ENCODE results near the gene ZNF451.

ZNF451 gene

GRCh38 chr6:57097596-57097995 lies 7.6 kb downstream of the ZNF451 start:
- Histone ChIP-seq H3K9ac (ENCODE audit: low read depth, low read length, poor library complexity) (no peak overlapping the region), H3K36me3 (replicated peaks in 1 of 2; ENCODE audit: control insufficient read depth in 2 of 2, insufficient read depth in 2 of 2, low read length in 2 of 2) (peaks cover 20 to 97% of the 10 kb centered on the region in 2 donors)

GRCh38 chr6:57102976-57103375 lies 13.0 kb downstream of the ZNF451 start:
- H3K27ac ChIP-seq (replicated peaks; ENCODE audit: low read length): no peak overlapping the region
- no peak overlapping the region for H3K4me3 ChIP-seq (ENCODE audit: low read length in 2 of 2)
- H4K8ac ChIP-seq (ENCODE audit: low read depth, low read length): no peak overlapping the region
- H2BK15ac ChIP-seq (ENCODE audit: low read length): no peak overlapping the region
- no peaks in the 10 kb centered on the region for H3K27me3 ChIP-seq (ENCODE audit: control insufficient read depth in 3 of 3, insufficient read depth in 3 of 3, low read depth in 1 of 3, low read length in 3 of 3)
- no peak overlapping the region for H4K91ac ChIP-seq (ENCODE audit: low read depth, low read length, poor library complexity)
- H2BK12ac ChIP-seq (ENCODE audit: low read length): no peak overlapping the region
- H2BK5ac ChIP-seq (ENCODE audit: low read length): no peak overlapping the region
- no peak overlapping the region for H2BK120ac ChIP-seq (ENCODE audit: low read depth, low read length)
- no peaks in the 10 kb centered on the region for H3K79me1 ChIP-seq (ENCODE audit: low read depth, low read length)
- peaks cover 0 to 19% of the 10 kb centered on the region in 2 donors for H3K9me3 ChIP-seq (replicated peaks in 1 of 2; ENCODE audit: control insufficient read depth in 2 of 2, insufficient read depth in 1 of 2, low read depth in 1 of 2, low read length in 2 of 2)
- H3K36me3 ChIP-seq (replicated peaks in 1 of 2; ENCODE audit: control insufficient read depth in 2 of 2, insufficient read depth in 2 of 2, low read length in 2 of 2): peaks cover 28 to 99% of the 10 kb centered on the region in 2 donors
- no peak overlapping the region for H3K14ac ChIP-seq (ENCODE audit: low read length)
- no peak for DNase-seq (ENCODE audit: low spot score)
- no peaks in the 10 kb centered on the region for H3K4me1 ChIP-seq (ENCODE audit: control insufficient read depth in 2 of 2, insufficient read depth in 1 of 2, low read depth in 1 of 2, low read length in 2 of 2)
- H3K4ac ChIP-seq (ENCODE audit: low read length): no peak overlapping the region
- H2AFZ ChIP-seq (ENCODE audit: low read length): no peak overlapping the region
- H3K23ac ChIP-seq (ENCODE audit: low read depth, low read length, poor library complexity): no peak overlapping the region
- no peak overlapping the region for H3K4me2 ChIP-seq (ENCODE audit: insufficient read depth, low read length, poor library complexity, severe bottlenecking)
- WGBS, 2 donors (ENCODE audit: extremely low coverage in 2 of 2, insufficient read length in 2 of 2, insufficient replicate concordance in 1 of 2): no CpG with 5 or more reads among the region's 3 CpGs
- H3K18ac ChIP-seq (ENCODE audit: low read length): no peak overlapping the region
- H3K9ac ChIP-seq (ENCODE audit: low read depth, low read length, poor library complexity): no peak overlapping the region
- no peak overlapping the region for H2AK5ac ChIP-seq (ENCODE audit: low read depth, low read length)

More at GRCh38 chr6:57097596-57097995, 7.6 kb downstream of the ZNF451 start:
- Histone ChIP-seq H3K14ac (ENCODE audit: low read length) (no peak overlapping the region), H2AK5ac (ENCODE audit: low read depth, low read length) (no peak overlapping the region), H3K18ac (ENCODE audit: low read length) (no peak overlapping the region), H3K4ac (ENCODE audit: low read length) (no peak overlapping the region), H2AFZ (ENCODE audit: low read length) (no peak overlapping the region), H3K4me2 (ENCODE audit: insufficient read depth, low read length, poor library complexity, severe bottlenecking) (no peak overlapping the region), H4K91ac (ENCODE audit: low read depth, low read length, poor library complexity) (no peak overlapping the region), H3K79me1 (ENCODE audit: low read depth, low read length) (no peaks in the 10 kb centered on the region), H2BK5ac (ENCODE audit: low read length) (no peak overlapping the region), H3K23ac (ENCODE audit: low read depth, low read length, poor library complexity) (no peak overlapping the region), H2BK120ac (ENCODE audit: low read depth, low read length) (no peak overlapping the region), H2BK12ac (ENCODE audit: low read length) (no peak overlapping the region), H3K4me3 (ENCODE audit: low read length in 2 of 2) (no peak overlapping the region), H3K9me3 (replicated peaks in 1 of 2; ENCODE audit: control insufficient read depth in 2 of 2, insufficient read depth in 1 of 2, low read depth in 1 of 2, low read length in 2 of 2) (peaks cover 0 to 19% of the 10 kb centered on the region in 2 donors), H2BK15ac (ENCODE audit: low read length) (no peak overlapping the region), H4K8ac (ENCODE audit: low read depth, low read length) (no peak overlapping the region), H3K27ac (replicated peaks; ENCODE audit: low read length) (no peak overlapping the region), H3K27me3 (ENCODE audit: control insufficient read depth in 3 of 3, insufficient read depth in 3 of 3, low read depth in 1 of 3, low read length in 3 of 3) (no peaks in the 10 kb centered on the region), H3K4me1 (ENCODE audit: control insufficient read depth in 2 of 2, insufficient read depth in 1 of 2, low read depth in 1 of 2, low read length in 2 of 2) (peaks cover 0 to 3% of the 10 kb centered on the region in 2 donors)
- no peak for DNase-seq (ENCODE audit: low spot score)
- WGBS, 2 donors (ENCODE audit: extremely low coverage in 2 of 2, insufficient read length in 2 of 2, insufficient replicate concordance in 1 of 2): no CpG with 5 or more reads among the region's 1 CpG

- no CpG with 5 or more reads among the region's 5 CpGs for WGBS, 2 donors (ENCODE audit: extremely low coverage in 2 of 2, insufficient read length in 2 of 2, insufficient replicate concordance in 1 of 2)
- Histone ChIP-seq H2BK120ac (ENCODE audit: low read depth, low read length) (no peak overlapping the region), H3K23ac (ENCODE audit: low read depth, low read length, poor library complexity) (no peak overlapping the region), H3K27me3 (ENCODE audit: control insufficient read depth in 3 of 3, insufficient read depth in 3 of 3, low read depth in 1 of 3, low read length in 3 of 3) (no peaks in the 10 kb centered on the region), H3K36me3 (replicated peaks in 1 of 2; ENCODE audit: control insufficient read depth in 2 of 2, insufficient read depth in 2 of 2, low read length in 2 of 2) (peaks cover 26 to 99% of the 10 kb centered on the region in 2 donors), H3K4me3 (ENCODE audit: low read length in 2 of 2) (no peak overlapping the region), H3K4ac (ENCODE audit: low read length) (no peak overlapping the region), H4K91ac (ENCODE audit: low read depth, low read length, poor library complexity) (no peak overlapping the region), H4K8ac (ENCODE audit: low read depth, low read length) (no peak overlapping the region), H3K14ac (ENCODE audit: low read length) (no peak overlapping the region), H3K9me3 (replicated peaks in 1 of 2; ENCODE audit: control insufficient read depth in 2 of 2, insufficient read depth in 1 of 2, low read depth in 1 of 2, low read length in 2 of 2) (peaks cover 0 to 18% of the 10 kb centered on the region in 2 donors), H3K9ac (ENCODE audit: low read depth, low read length, poor library complexity) (no peak overlapping the region), H3K18ac (ENCODE audit: low read length) (no peak overlapping the region), H2BK12ac (ENCODE audit: low read length) (no peak overlapping the region), H3K79me1 (ENCODE audit: low read depth, low read length) (no peaks in the 10 kb centered on the region), H2AFZ (ENCODE audit: low read length) (no peak overlapping the region), H2AK5ac (ENCODE audit: low read depth, low read length) (no peak overlapping the region), H2BK15ac (ENCODE audit: low read length) (no peak overlapping the region), H2BK5ac (ENCODE audit: low read length) (no peak overlapping the region), H3K4me1 (ENCODE audit: control insufficient read depth in 2 of 2, insufficient read depth in 1 of 2, low read depth in 1 of 2, low read length in 2 of 2) (no peaks in the 10 kb centered on the region), H3K4me2 (ENCODE audit: insufficient read depth, low read length, poor library complexity, severe bottlenecking) (no peak overlapping the region), H3K27ac (replicated peaks; ENCODE audit: low read length) (no peak overlapping the region)
- DNase-seq (ENCODE audit: low spot score): no peak
Measured at GRCh38 chr6:57104336-57104735, 14.3 kb downstream of the ZNF451 start.

GRCh38 chr6:57106990-57107389 lies 17.0 kb downstream of the ZNF451 start:
- Histone ChIP-seq H2BK5ac (ENCODE audit: low read length) (no peak overlapping the region), H4K91ac (ENCODE audit: low read depth, low read length, poor library complexity) (no peak overlapping the region), H3K9ac (ENCODE audit: low read depth, low read length, poor library complexity) (no peak overlapping the region), H2BK15ac (ENCODE audit: low read length) (no peak overlapping the region), H2AFZ (ENCODE audit: low read length) (no peak overlapping the region), H3K4ac (ENCODE audit: low read length) (no peak overlapping the region), H3K79me1 (ENCODE audit: low read depth, low read length) (no peaks in the 10 kb centered on the region), H3K23ac (ENCODE audit: low read depth, low read length, poor library complexity) (no peak overlapping the region), H3K18ac (ENCODE audit: low read length) (no peak overlapping the region), H3K27ac (replicated peaks; ENCODE audit: low read length) (no peak overlapping the region), H3K36me3 (replicated peaks in 1 of 2; ENCODE audit: control insufficient read depth in 2 of 2, insufficient read depth in 2 of 2, low read length in 2 of 2) (peaks cover 10 to 82% of the 10 kb centered on the region in 2 donors), H3K27me3 (ENCODE audit: control insufficient read depth in 3 of 3, insufficient read depth in 3 of 3, low read depth in 1 of 3, low read length in 3 of 3) (no peaks in the 10 kb centered on the region), H3K14ac (ENCODE audit: low read length) (no peak overlapping the region), H3K4me1 (ENCODE audit: control insufficient read depth in 2 of 2, insufficient read depth in 1 of 2, low read depth in 1 of 2, low read length in 2 of 2) (no peaks in the 10 kb centered on the region), H3K9me3 (replicated peaks in 1 of 2; ENCODE audit: control insufficient read depth in 2 of 2, insufficient read depth in 1 of 2, low read depth in 1 of 2, low read length in 2 of 2) (peaks cover 0 to 2% of the 10 kb centered on the region in 2 donors), H2BK12ac (ENCODE audit: low read length) (no peak overlapping the region), H4K8ac (ENCODE audit: low read depth, low read length) (no peak overlapping the region), H2BK120ac (ENCODE audit: low read depth, low read length) (no peak overlapping the region), H3K4me3 (ENCODE audit: low read length in 2 of 2) (no peak overlapping the region), H3K4me2 (ENCODE audit: insufficient read depth, low read length, poor library complexity, severe bottlenecking) (no peak overlapping the region), H2AK5ac (ENCODE audit: low read depth, low read length) (no peak overlapping the region)
- no peak for DNase-seq (ENCODE audit: low spot score)
- no CpG with 5 or more reads among the region's 1 CpG for WGBS, 2 donors (ENCODE audit: extremely low coverage in 2 of 2, insufficient read length in 2 of 2, insufficient replicate concordance in 1 of 2)
